Measurements from ENCODE around the gene LSM3.

LSM3 gene

GRCh38 chr3:14236902-14237301, 58.3 kb downstream of the LSM3 start:
- H3K9ac ChIP-seq (ENCODE audit: low read length), result no peak overlapping the region
- H4K20me1 ChIP-seq (ENCODE audit: insufficient read depth, low read length), result no peaks in the 10 kb centered on the region
- H3K79me2 ChIP-seq (ENCODE audit: low read length), result no peaks in the 10 kb centered on the region
- H3K27ac ChIP-seq (ENCODE audit: low read length), result no peak overlapping the region
- TF ChIP-seq, protein P1, sequence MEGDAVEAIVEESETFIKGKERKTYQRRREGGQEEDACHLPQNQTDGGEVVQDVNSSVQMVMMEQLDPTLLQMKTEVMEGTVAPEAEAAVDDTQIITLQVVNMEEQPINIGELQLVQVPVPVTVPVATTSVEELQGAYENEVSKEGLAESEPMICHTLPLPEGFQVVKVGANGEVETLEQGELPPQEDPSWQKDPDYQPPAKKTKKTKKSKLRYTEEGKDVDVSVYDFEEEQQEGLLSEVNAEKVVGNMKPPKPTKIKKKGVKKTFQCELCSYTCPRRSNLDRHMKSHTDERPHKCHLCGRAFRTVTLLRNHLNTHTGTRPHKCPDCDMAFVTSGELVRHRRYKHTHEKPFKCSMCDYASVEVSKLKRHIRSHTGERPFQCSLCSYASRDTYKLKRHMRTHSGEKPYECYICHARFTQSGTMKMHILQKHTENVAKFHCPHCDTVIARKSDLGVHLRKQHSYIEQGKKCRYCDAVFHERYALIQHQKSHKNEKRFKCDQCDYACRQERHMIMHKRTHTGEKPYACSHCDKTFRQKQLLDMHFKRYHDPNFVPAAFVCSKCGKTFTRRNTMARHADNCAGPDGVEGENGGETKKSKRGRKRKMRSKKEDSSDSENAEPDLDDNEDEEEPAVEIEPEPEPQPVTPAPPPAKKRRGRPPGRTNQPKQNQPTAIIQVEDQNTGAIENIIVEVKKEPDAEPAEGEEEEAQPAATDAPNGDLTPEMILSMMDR (IDR thresholded peaks at IDR 0.05; ENCODE audit: low read length), result no peak
- TF ChIP-seq EZH2phosphoT487 (IDR thresholded peaks at IDR 0.05; ENCODE audit: low read length) (no peak), EZH2 (optimal IDR thresholded peaks at IDR 0.05; ENCODE audit: low read depth, low read length) (no peak)
- H3K4me1 ChIP-seq (ENCODE audit: low read length), result no peaks in the 10 kb centered on the region
- H3F3A ChIP-seq (ENCODE audit: insufficient read depth, low read length), result no peaks in the 10 kb centered on the region
- H3K27me3 ChIP-seq (replicated peaks; ENCODE audit: insufficient read depth, low read length), result no peaks in the 10 kb centered on the region
- no peak for DNase-seq
- no peaks in the 10 kb centered on the region for H3K36me3 ChIP-seq (replicated peaks; ENCODE audit: insufficient read depth, low read length)
- H3K4me2 ChIP-seq (ENCODE audit: low read depth, low read length), result no peak overlapping the region
- H2AFZ ChIP-seq (ENCODE audit: low read length), result no peak overlapping the region
- H3K9me2 ChIP-seq (replicated peaks; ENCODE audit: insufficient read depth, low read length), result no peaks in the 10 kb centered on the region
- no peak overlapping the region for H3K4me3 ChIP-seq (ENCODE audit: low read length)
- no peaks in the 10 kb centered on the region for H3K9me3 ChIP-seq (replicated peaks; ENCODE audit: insufficient read depth, low read length)

DNA sequence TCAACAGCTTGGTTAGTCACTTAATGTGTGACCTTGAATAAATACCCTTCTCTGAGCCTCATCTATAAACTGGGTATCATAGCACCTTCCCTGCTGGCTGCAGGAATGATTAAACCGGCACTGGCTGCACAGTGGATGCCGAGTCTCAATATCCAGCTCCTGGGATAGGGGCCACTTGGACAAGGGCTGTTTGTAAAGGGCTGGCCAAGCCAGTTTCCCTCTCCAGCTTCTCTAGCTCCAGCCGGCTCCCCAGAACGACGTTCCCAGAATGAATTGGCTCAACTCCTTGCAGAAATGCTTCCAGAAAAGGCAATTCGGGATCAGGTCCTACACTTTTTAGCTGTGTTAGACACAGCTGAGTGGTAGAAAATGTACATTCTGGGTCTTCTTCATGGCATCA, 58.8 kb downstream of the LSM3 start:
- Histone ChIP-seq H3K36me3 (replicated peaks; ENCODE audit: insufficient read depth, low read length) (no peaks in the 10 kb centered on the region), H3K4me3 (ENCODE audit: low read length) (no peak overlapping the region), H3K27ac (ENCODE audit: low read length) (no peak overlapping the region), H3K9me2 (replicated peaks; ENCODE audit: insufficient read depth, low read length) (no peaks in the 10 kb centered on the region), H3K4me2 (ENCODE audit: low read depth, low read length) (no peak overlapping the region), H3K9ac (ENCODE audit: low read length) (no peak overlapping the region), H3K4me1 (ENCODE audit: low read length) (no peaks in the 10 kb centered on the region), H3K79me2 (ENCODE audit: low read length) (no peaks in the 10 kb centered on the region), H3K9me3 (replicated peaks; ENCODE audit: insufficient read depth, low read length) (no peaks in the 10 kb centered on the region), H4K20me1 (ENCODE audit: insufficient read depth, low read length) (no peaks in the 10 kb centered on the region), H2AFZ (ENCODE audit: low read length) (no peak overlapping the region), H3F3A (ENCODE audit: insufficient read depth, low read length) (no peaks in the 10 kb centered on the region), H3K27me3 (replicated peaks; ENCODE audit: insufficient read depth, low read length) (no peaks in the 10 kb centered on the region)
- TF ChIP-seq, protein P1 (IDR thresholded peaks at IDR 0.05; ENCODE audit: low read length), result no peak
- TF ChIP-seq EZH2phosphoT487 (IDR thresholded peaks at IDR 0.05; ENCODE audit: low read length), result no peak
- no peak for TF ChIP-seq EZH2 (optimal IDR thresholded peaks at IDR 0.05; ENCODE audit: low read depth, low read length)
- DNase-seq, result no peak

GRCh38 chr3:14238356-14238755, 59.7 kb downstream of the LSM3 start:
- no peaks in the 10 kb centered on the region for H3K4me1 ChIP-seq (ENCODE audit: low read length)
- H3K9ac ChIP-seq (ENCODE audit: low read length), result no peak overlapping the region
- no peak for TF ChIP-seq EZH2phosphoT487 (IDR thresholded peaks at IDR 0.05; ENCODE audit: low read length)
- H3K9me3 ChIP-seq (replicated peaks; ENCODE audit: insufficient read depth, low read length), result no peaks in the 10 kb centered on the region
- no peaks in the 10 kb centered on the region for H3K9me2 ChIP-seq (replicated peaks; ENCODE audit: insufficient read depth, low read length)
- H4K20me1 ChIP-seq (ENCODE audit: insufficient read depth, low read length), result no peaks in the 10 kb centered on the region
- no peaks in the 10 kb centered on the region for H3F3A ChIP-seq (ENCODE audit: insufficient read depth, low read length)
- H3K4me2 ChIP-seq (ENCODE audit: low read depth, low read length), result no peak overlapping the region
- H3K27me3 ChIP-seq (replicated peaks; ENCODE audit: insufficient read depth, low read length), result no peaks in the 10 kb centered on the region
- H3K27ac ChIP-seq (ENCODE audit: low read length), result no peak overlapping the region
- no peaks in the 10 kb centered on the region for H3K79me2 ChIP-seq (ENCODE audit: low read length)
- DNase-seq, result no peak
- no peak overlapping the region for H2AFZ ChIP-seq (ENCODE audit: low read length)
- H3K4me3 ChIP-seq (ENCODE audit: low read length), result no peak overlapping the region
- H3K36me3 ChIP-seq (replicated peaks; ENCODE audit: insufficient read depth, low read length), result no peaks in the 10 kb centered on the region

- no peaks in the 10 kb centered on the region for H4K20me1 ChIP-seq (ENCODE audit: insufficient read depth, low read length)
- H3K9ac ChIP-seq (ENCODE audit: low read length), result no peak overlapping the region
- TF ChIP-seq, protein P1 (IDR thresholded peaks at IDR 0.05; ENCODE audit: low read length), result no peak
- TF ChIP-seq EZH2 (optimal IDR thresholded peaks at IDR 0.05; ENCODE audit: low read depth, low read length), result no peak
- no peak for TF ChIP-seq EZH2phosphoT487 (IDR thresholded peaks at IDR 0.05; ENCODE audit: low read length)
- H3K4me1 ChIP-seq (ENCODE audit: low read length), result no peaks in the 10 kb centered on the region
- H3K36me3 ChIP-seq (replicated peaks; ENCODE audit: insufficient read depth, low read length), result no peaks in the 10 kb centered on the region
- H3K27ac ChIP-seq (ENCODE audit: low read length), result no peak overlapping the region
- DNase-seq, result no peak
- no peaks in the 10 kb centered on the region for H3F3A ChIP-seq (ENCODE audit: insufficient read depth, low read length)
- no peaks in the 10 kb centered on the region for H3K9me3 ChIP-seq (replicated peaks; ENCODE audit: insufficient read depth, low read length)
- H3K79me2 ChIP-seq (ENCODE audit: low read length), result no peaks in the 10 kb centered on the region
- no peak overlapping the region for H3K4me3 ChIP-seq (ENCODE audit: low read length)
- H3K4me2 ChIP-seq (ENCODE audit: low read depth, low read length), result no peak overlapping the region
- no peaks in the 10 kb centered on the region for H3K9me2 ChIP-seq (replicated peaks; ENCODE audit: insufficient read depth, low read length)
- no peak overlapping the region for H2AFZ ChIP-seq (ENCODE audit: low read length)
- no peaks in the 10 kb centered on the region for H3K27me3 ChIP-seq (replicated peaks; ENCODE audit: insufficient read depth, low read length)
Measured at GRCh38 chr3:14238930-14239329, 60.3 kb downstream of the LSM3 start.
